ENCODE results near the gene MMS22L. TPM values are rescaled to one million over a fixed set of nuclear protein-coding genes. Genes with fewer than 3 reads are reported as not detected.

MMS22L gene
- total and polyA plus RNA-seq, 4 donors, result 1.5 to 27.0 (median 5.8) TPM

- Histone ChIP-seq H3K4me1 (ENCODE audit: control insufficient read depth in 5 of 5, insufficient read depth in 5 of 5, low read length in 5 of 5) (peaks cover 0 to 5% (median 0%) of the 10 kb centered on the region in 5 donors), H3K9me3 (ENCODE audit: control insufficient read depth in 4 of 4, insufficient read depth in 3 of 4, low read length in 3 of 4) (peaks cover 0 to 3% (median 0%) of the 10 kb centered on the region in 4 donors), H3K36me3 (ENCODE audit: control insufficient read depth in 4 of 4, insufficient read depth in 4 of 4, low read length in 4 of 4) (no peaks in the 10 kb centered on the region), H3K27ac (ENCODE audit: low read depth in 1 of 2, low read length in 1 of 2) (no peak overlapping the region), H3K4me3 (no peak overlapping the region), H3K27me3 (ENCODE audit: control insufficient read depth in 3 of 3, insufficient read depth in 3 of 3, low read length in 2 of 3) (no peaks in the 10 kb centered on the region), H3K9ac (ENCODE audit: insufficient read depth in 1 of 2, low read length in 2 of 2) (no peak overlapping the region)
- TF ChIP-seq CTCF (IDR thresholded peaks at IDR 0.05; ENCODE audit: control extremely low read depth, extremely low read depth), result no peak
- DNase-seq (no peak), ATAC-seq (ENCODE audit: insufficient read depth, low FRiP score) (no peak)
Observed at GRCh38 chr6:97288188-97288587, 5.2 kb upstream of the MMS22L start.

- H3K4me3 ChIP-seq, result peak overlapping the region; percentile 89
- H3K27me3 ChIP-seq (ENCODE audit: control insufficient read depth in 3 of 3, insufficient read depth in 3 of 3, low read length in 2 of 3), result no peaks in the 10 kb centered on the region
- no peak for TF ChIP-seq CTCF (IDR thresholded peaks at IDR 0.05; ENCODE audit: control extremely low read depth, extremely low read depth)
- no peaks in the 10 kb centered on the region for H3K9me3 ChIP-seq (ENCODE audit: control insufficient read depth in 4 of 4, insufficient read depth in 3 of 4, low read length in 3 of 4)
- H3K27ac ChIP-seq (ENCODE audit: low read depth in 1 of 2, low read length in 1 of 2), result peak overlapping the region in 1 of 2 donors; percentile 75
- DNase-seq (peak in 1 of 3 donors; percentile 14), ATAC-seq (ENCODE audit: insufficient read depth, low FRiP score) (no peak)
- 3 to 5% methylated on average over 13 of the region's 13 CpGs for WGBS, 2 donors
- peaks cover 0 to 17% (median 0%) of the 10 kb centered on the region in 5 donors for H3K4me1 ChIP-seq (ENCODE audit: control insufficient read depth in 5 of 5, insufficient read depth in 5 of 5, low read length in 5 of 5)
- H3K36me3 ChIP-seq (ENCODE audit: control insufficient read depth in 4 of 4, insufficient read depth in 4 of 4, low read length in 4 of 4), result peaks cover 0 to 5% (median 0%) of the 10 kb centered on the region in 4 donors
- peak overlapping the region; percentile 65 to 67 for H3K9ac ChIP-seq (ENCODE audit: insufficient read depth in 1 of 2, low read length in 2 of 2)
Observed at GRCh38 chr6:97282238-97282725, 734 bp downstream of the MMS22L start.

GRCh38 chr6:97280766-97281165, 2.2 kb downstream of the MMS22L start:
- Histone ChIP-seq H3K27ac (ENCODE audit: low read depth in 1 of 2, low read length in 1 of 2) (no peak overlapping the region), H3K27me3 (ENCODE audit: control insufficient read depth in 3 of 3, insufficient read depth in 3 of 3, low read length in 2 of 3) (no peaks in the 10 kb centered on the region), H3K9me3 (ENCODE audit: control insufficient read depth in 4 of 4, insufficient read depth in 3 of 4, low read length in 3 of 4) (no peaks in the 10 kb centered on the region), H3K9ac (ENCODE audit: insufficient read depth in 1 of 2, low read length in 2 of 2) (no peak overlapping the region), H3K4me1 (ENCODE audit: control insufficient read depth in 5 of 5, insufficient read depth in 5 of 5, low read length in 5 of 5) (peaks cover 0 to 17% (median 0%) of the 10 kb centered on the region in 5 donors), H3K4me3 (no peak overlapping the region), H3K36me3 (ENCODE audit: control insufficient read depth in 4 of 4, insufficient read depth in 4 of 4, low read length in 4 of 4) (peaks cover under 1 to 10% (median 3%) of the 10 kb centered on the region in 4 donors)
- TF ChIP-seq CTCF (IDR thresholded peaks at IDR 0.05; ENCODE audit: control extremely low read depth, extremely low read depth), result no peak
- WGBS, 2 donors, result 94 to 98% methylated on average over 1 of the region's 1 CpG
- ATAC-seq (ENCODE audit: insufficient read depth, low FRiP score), result no peak
- no peak for DNase-seq

- WGBS, 2 donors, result 94 to 96% methylated on average over 4 of the region's 4 CpGs
- Histone ChIP-seq H3K4me1 (ENCODE audit: control insufficient read depth in 5 of 5, insufficient read depth in 5 of 5, low read length in 5 of 5) (no peaks in the 10 kb centered on the region), H3K27me3 (ENCODE audit: control insufficient read depth in 3 of 3, insufficient read depth in 3 of 3, low read length in 2 of 3) (no peaks in the 10 kb centered on the region), H3K27ac (ENCODE audit: low read depth in 1 of 2, low read length in 1 of 2) (no peak overlapping the region), H3K4me3 (no peak overlapping the region), H3K9ac (ENCODE audit: insufficient read depth in 1 of 2, low read length in 2 of 2) (no peak overlapping the region), H3K9me3 (ENCODE audit: control insufficient read depth in 4 of 4, insufficient read depth in 3 of 4, low read length in 3 of 4) (no peaks in the 10 kb centered on the region), H3K36me3 (ENCODE audit: control insufficient read depth in 4 of 4, insufficient read depth in 4 of 4, low read length in 4 of 4) (peaks cover 7 to 14% (median 11%) of the 10 kb centered on the region in 4 donors)
- TF ChIP-seq CTCF (IDR thresholded peaks at IDR 0.05; ENCODE audit: control extremely low read depth, extremely low read depth), result no peak
- DNase-seq, result no peak
- no peak for ATAC-seq (ENCODE audit: insufficient read depth, low FRiP score)
Observed at GRCh38 chr6:97275804-97276203, 7.2 kb downstream of the MMS22L start.
